ENCODE data around the gene DDRGK1.

DNA sequence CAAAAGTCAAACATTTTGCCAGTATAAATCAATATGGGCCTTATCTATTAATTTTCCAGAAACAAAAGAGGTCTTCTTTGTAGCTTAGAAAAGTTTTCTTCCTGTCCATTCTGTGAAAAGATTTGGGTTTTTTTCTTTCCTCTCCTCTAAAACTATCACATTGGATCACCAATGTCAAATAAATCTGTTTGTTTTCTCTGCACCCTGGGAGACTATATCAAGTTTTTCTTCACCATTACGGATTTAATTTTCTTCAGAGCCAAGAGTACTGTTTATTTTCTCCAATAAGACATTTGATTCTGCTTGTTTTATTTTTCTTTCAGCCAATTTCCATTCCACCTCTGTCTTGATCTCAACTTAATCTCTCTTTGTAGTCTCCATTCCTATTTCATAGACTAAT lies 29.2 kb downstream of the DDRGK1 start:
- no peak for TF ChIP-seq SP1 (IDR thresholded peaks at IDR 0.05)
- no peak for TF ChIP-seq PKNOX1 (IDR thresholded peaks at IDR 0.05)
- no peak for TF ChIP-seq HDGF (IDR thresholded peaks at IDR 0.05; ENCODE audit: borderline replicate concordance)
- no peak for TF ChIP-seq L3MBTL2 (conservative IDR thresholded peaks at IDR 0.05)
- TF ChIP-seq FOXM1 (IDR thresholded peaks at IDR 0.05; ENCODE audit: borderline replicate concordance): no peak
